GM15510 (cell line): ENCODE data around the gene MIGA2.

Experiments used
- POLR2A ChIP-seq: IDR thresholded peaks from 3 replicates; pipeline ENCODE4 v1.6.1; 2011; ENCODE audit warnings: borderline replicate concordance; ENCODE audit not compliant: insufficient read length; ENCODE audit errors: extremely low read depth

The MIGA2 gene, protein sequence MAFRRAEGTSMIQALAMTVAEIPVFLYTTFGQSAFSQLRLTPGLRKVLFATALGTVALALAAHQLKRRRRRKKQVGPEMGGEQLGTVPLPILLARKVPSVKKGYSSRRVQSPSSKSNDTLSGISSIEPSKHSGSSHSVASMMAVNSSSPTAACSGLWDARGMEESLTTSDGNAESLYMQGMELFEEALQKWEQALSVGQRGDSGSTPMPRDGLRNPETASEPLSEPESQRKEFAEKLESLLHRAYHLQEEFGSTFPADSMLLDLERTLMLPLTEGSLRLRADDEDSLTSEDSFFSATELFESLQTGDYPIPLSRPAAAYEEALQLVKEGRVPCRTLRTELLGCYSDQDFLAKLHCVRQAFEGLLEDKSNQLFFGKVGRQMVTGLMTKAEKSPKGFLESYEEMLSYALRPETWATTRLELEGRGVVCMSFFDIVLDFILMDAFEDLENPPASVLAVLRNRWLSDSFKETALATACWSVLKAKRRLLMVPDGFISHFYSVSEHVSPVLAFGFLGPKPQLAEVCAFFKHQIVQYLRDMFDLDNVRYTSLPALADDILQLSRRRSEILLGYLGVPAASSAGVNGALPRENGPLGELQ

DNA sequence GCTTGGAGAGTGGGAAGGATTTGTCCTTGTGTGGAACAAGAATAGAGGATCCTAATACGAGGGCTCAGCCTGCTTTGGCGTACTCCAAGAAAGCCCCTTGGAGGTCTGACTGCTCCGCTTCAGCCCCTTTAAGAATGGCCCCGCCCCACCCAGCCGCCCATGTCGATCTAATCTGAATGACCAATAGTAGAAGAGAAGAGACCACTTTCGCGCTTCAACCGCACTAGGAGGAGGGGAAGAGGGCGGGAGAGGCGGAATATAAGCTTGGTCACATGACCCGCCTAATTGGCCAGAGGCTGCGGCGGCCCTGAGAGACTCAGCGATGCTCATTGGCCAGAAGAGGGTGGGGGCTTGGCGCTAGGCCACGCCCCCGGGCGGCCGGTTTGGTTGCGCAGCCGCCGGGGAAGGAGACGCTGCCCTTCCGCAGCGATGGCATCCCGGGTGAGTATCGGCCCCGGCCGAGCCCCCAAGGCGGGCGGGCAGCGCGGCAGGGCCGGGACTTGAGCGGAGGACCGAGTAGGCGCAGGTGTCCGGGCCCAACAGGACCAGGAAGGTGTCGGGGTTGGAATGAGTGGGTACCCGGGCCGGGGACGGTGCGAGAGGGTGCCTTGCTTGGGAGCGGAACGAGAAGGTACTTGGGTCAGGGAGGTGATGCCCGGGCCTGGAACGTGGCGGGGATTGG, at the start of gene MIGA2:
Gene MIGA2 (plus strand): TSS at position 386 of the 682 bp plus-strand sequence. CDS start 3,969 bp downstream, outside the sequence.
- peak; percentile 90 for TF ChIP-seq POLR2A

DNA sequence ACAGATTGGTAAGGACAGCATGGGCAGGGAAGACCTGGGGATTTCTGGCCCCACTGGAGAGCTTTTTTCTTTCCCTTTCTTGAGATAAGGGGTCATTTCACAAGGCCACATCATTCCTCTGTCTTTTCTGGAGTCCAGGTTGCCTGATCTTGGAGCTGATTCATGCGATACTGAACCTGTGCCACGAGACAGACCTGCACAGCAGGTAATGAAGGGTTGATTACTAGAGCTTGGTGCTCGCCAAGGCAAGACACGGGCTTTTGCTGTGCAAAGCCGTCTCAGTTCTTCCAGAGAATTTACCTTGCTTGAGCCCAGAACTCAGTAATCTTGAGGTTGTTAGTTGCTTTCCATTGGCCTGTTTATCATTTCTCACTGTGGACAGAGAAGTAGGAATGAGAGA, 49.8 kb upstream of the MIGA2 start:
- TF ChIP-seq POLR2A = no peak

DNA sequence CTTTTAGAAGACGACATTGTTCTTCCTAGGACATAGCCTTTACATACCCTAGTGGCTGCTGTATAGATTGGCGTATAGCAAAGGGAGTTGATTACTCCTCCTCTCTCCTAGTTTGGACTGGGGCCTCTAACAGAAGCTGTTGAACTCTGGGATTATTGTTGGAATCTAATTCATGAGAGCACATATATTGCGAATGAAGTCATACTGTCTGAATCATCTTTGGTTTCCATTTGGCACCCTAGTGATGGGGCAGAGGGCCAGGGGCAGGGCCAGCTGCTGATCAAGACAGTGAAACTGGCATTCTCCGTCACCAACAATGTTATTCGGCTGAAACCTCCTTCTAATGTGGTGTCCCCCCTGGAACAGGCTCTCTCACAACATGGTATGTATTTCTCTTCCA, 48.6 kb upstream of the MIGA2 start:
- TF ChIP-seq POLR2A = no peak

DNA sequence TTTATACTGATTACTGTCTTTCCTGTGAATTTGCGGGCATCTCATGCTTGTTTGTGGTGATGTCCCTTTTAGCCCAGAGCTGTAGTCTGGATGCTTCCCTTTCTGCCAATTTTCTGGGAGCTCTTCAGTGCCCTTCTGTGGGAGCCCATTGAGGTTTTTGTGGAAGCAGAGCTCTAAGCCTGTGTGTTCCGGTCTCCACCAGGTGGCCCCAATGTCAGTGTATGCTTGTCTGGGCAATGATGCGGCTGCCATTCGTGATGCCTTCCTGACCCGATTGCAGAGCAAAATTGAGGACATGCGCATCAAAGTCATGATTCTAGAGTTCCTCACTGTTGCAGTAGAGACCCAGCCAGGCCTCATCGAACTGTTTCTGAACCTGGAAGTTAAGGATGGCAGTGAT, 43.4 kb upstream of the MIGA2 start:
- no peak for TF ChIP-seq POLR2A

DNA sequence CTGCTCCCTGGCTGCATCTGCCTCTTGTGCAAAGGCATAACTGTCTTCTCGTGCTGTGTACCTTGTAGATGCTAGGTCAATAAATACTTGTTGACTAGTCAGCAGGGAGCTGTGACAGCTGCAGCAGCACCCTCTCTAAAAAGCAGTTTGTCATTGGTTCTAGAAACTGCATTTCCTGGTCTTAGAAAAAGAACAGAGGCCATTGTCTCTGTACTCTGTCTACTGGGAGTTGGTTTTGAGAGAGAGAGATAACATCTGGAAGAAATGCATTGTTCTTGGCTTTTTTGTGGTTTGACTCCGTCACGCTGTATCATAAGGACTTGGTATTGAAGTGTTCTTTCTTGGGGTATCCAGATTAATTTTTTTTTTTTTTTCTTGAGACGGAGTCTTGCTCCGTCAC, 40.6 kb upstream of the MIGA2 start:
- TF ChIP-seq POLR2A = no peak

DNA sequence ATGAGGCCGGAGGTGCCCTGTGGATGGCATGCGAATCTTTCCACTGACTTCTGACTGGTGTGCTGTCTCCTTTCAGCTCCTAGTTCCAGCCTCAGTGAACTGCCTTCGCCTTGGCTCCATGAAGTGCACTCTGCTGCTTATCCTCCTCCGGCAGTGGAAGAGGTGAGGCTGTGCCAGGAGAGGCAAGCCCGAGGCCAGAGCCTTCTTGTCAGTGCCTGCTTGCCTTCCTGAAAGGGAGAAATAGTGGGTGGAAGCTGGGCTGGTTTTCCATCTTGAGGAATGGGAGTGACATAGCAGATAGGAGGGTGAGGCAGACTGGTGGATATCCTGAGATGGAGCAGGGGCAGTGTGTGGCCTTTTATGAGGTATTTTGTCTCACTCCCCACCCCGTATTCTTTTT, 38.0 kb upstream of the MIGA2 start:
- no peak for TF ChIP-seq POLR2A

DNA sequence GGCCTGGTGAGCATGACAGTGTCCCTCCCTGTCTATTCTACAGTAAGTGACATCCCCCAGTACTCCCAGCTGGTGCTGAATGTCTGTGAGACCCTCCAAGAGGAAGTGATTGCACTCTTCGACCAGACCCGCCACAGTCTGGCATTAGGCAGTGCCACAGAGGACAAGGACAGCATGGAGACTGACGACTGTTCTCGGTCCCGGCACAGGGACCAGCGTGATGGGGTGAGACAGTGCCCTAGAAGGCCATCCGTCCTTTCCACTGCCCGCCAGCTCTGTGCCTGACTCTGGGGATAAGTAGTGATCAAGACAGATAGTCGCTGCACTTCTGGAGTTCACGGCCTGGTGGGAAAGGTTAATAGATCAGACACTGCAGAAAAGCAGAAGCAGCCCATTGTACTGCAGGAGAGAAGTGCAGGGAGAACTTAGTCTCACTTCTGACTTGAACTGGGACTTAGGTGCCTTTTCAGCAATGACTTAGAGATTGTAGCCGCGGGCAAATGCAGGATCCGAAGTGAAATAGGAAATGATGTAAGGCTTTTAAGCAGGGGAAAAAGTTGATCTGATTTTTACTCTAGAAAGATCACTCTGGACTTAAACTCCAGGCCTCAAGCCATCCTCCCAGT, 36.7 kb upstream of the MIGA2 start:
- TF ChIP-seq POLR2A = no peak

DNA sequence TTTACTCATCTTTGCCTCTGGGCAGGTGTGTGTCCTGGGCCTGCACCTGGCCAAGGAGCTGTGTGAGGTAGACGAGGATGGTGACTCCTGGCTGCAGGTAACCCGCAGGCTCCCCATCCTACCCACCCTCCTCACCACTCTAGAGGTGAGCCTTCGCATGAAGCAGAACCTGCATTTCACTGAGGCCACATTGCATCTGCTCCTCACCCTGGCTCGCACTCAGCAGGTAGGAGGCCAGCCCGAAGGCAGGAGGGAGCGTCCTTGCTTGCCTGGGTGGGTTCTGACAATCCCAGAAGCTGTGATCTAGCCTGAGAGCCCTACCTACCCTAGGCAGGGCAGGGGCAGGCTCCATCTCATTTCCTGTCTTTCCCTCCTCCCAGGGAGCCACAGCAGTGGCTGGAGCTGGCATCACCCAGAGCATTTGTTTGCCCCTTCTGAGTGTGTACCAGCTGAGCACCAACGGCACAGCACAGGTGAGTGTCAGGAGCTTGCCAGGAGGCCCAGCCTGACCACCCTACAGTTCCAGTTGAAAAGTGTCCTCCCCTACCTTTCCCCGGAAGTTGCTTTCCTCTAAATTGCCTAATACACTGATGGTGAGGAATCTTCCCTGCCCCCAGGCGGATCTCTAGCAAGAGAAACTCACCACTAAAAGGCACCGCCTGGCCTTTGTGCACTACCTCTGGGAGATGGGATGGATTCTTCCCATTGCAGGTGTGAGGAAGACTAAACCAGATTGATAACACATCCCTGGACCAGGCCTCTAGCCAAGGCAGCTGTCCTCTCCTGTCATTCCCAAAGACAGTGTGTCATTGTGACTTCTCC, 34.7 kb upstream of the MIGA2 start:
- TF ChIP-seq POLR2A = no peak

DNA sequence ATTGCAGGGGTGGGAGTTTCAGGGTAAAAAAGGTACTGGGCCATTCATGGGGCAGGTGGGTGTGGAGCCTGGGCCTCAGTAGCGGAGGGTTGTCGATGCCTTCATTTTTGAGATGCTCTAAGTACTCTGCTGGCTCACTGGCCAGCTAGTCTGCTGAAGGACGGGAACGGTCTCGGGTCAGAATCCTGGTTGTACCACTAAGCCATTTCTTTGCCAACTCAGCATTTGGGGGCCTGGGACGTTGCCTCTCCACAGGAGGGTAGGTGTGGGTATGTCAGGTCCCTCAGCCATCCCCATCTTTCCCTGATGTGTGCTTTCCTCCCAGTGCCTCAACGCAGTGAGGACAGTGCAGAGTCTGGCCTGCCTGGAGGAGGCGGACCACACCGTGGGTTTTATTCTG, 33.4 kb upstream of the MIGA2 start:
- TF ChIP-seq POLR2A = no peak

DNA sequence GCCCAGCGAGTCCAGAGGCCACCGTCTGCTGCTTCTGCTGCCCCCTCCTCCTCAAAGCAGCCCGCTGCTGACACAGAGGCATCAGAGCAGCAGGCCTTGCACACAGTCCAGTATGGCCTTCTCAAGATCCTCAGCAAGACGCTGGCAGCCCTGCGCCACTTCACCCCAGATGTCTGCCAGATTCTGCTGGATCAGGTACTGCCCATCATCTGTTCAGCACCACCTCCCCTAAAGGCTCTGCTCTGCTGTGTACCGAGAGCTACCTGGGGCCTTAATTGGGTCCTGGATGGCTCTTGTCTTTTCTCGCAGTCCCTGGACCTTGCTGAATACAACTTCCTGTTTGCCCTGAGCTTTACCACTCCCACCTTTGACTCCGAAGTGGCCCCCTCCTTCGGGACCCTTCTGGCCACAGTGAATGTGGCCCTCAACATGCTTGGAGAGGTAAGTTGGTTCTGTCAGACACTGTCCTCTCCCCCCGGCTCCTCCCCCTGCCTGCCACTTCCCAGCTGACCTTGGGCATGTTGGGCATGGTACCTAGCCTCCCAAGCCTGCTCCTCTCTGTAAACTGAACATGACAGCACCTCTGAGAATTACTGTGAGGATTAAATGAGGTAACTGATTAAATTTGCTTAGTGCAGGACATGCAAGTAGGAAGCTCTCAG, 31.0 kb upstream of the MIGA2 start:
- TF ChIP-seq POLR2A = no peak

DNA sequence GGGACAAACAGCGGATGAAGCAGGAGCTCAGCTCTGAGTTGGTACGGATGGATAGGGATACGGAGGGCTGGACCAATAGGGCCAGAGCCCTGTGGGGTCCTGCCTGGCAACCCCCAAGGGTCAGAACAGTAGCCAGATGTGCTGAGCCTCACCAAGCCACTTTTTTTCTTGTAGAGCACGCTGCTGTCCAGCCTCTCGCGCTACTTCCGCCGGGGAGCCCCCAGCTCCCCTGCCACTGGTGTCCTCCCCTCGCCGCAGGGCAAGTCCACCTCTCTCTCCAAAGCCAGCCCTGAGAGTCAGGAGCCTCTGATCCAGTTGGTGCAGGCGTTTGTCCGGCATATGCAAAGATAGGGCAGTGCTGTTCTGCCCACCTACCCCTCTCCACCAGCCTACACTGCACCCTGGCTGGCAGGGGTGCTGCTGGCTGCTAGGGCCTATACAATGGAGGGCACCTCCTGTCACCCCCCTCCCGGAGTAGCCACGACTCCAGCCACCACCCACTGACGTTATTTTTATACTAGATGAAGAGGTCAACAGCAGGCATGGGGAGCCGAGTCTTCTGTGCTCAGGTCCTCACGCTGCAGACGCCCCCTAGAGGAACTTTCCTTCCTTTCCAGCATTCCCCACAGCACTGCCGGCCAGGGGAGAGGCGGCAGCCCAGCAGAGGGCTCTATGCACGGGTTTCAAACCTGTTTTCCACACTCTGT, 29.9 kb upstream of the MIGA2 start:
- no peak for TF ChIP-seq POLR2A

DNA sequence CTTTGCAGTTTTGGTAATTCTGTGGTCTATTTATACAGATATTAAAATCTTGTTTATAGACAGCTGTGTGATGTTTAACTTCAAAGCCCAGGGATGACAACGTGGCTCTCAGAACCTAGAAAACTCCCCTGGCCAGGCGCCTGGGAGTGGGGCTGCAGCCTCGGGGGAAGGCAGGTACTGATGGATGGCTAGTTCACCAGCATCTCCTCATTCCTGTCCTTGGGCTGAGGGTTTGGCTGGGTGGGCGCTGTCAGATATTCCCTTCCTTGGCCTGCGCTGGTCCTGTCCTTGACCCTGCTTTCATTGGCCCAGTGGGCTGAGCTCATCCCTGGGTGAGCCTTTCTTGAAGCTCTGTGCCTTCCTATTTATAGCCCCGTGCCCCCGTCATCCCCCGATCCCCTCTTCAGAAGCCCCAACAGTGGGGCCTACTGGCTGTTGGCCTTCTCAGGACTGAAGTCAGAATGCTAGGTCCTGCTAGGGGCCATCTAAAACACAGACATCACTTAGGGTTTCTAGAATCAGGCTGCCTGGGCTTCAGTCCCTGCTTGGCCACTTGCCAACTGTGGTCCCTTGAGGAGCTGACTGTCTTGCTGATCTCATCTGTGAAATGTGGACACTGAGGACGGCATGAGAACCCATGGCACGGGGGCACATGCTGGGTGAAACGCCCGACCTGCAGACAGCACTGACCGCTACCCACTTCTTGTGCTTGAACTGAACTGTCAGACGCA, 29.2 kb upstream of the MIGA2 start:
- no peak for TF ChIP-seq POLR2A
